ENCODE data around the gene RETREG2.
A peak's percentile ranks its signal among the peaks of the same experiment; 100 is the strongest.

RETREG2 gene

GRCh38 chr2:219214786-219215185, 36.7 kb downstream of the RETREG2 start:
- no peak for DNase-seq (ENCODE audit: low read depth in 2 of 2)

DNA sequence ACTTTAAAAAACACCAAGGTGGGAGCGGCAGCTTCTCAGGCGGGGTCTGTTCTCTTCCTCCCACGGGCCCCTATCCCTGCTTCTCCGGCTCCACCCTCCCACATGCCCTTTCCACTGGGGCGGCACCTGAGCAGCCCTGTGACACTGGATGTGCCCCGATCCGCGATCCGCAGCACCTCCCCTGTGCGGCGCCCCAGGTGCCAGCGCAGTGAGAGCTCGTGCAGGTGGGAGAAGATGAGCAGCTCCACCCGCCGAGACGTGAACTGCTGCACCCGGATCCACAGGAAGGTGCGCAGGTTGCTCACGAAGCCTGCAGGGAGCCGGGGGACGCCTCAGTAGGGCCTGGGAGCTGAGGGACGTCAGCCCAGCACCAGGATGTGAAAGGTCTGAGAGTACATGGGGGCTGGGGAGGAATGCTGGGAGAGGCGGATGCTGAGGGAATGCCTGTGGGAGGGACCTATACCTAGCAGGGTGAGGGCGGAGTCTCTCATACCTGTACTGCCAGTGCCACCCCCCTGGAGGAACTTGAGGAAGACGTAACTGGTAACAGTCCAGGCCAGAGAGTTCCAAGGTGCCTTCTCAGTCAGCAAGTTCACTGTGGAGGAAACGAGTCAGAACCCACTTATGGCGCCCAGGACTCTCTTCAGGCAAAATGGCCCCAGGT, 37.9 kb downstream of the RETREG2 start:
- DNase-seq (ENCODE audit: low read depth in 2 of 2), result no peak

GRCh38 chr2:219216535-219216915, 38.5 kb downstream of the RETREG2 start:
- DNase-seq (ENCODE audit: low read depth in 2 of 2), result no peak

DNA sequence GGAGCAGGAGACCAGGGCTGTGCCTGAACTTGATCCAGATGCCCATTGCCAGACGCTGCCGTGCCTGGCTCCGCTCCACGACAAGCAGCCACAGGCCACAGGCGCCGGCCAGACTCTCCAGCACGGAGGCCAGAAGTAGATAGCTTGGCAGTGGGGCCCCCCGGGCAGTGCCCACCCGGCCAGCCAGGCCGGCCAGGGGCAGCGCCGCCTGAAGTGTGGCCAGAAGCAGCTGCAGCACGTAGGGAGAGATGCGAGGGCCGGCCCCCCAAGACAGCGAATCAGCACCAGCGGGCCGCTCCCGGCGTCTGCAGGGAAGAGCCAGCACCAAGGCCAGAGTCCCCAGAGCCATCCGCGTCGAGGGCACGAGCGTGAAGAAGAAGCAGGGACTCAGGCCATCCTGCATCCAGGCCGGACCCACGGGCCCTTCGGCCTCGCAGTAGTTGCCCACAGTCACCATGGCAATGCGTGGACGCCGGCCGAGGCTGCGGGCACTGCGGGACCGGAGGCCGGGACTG, 40.2 kb downstream of the RETREG2 start:
- DNase-seq (ENCODE audit: low read depth in 2 of 2), result no peak

DNA sequence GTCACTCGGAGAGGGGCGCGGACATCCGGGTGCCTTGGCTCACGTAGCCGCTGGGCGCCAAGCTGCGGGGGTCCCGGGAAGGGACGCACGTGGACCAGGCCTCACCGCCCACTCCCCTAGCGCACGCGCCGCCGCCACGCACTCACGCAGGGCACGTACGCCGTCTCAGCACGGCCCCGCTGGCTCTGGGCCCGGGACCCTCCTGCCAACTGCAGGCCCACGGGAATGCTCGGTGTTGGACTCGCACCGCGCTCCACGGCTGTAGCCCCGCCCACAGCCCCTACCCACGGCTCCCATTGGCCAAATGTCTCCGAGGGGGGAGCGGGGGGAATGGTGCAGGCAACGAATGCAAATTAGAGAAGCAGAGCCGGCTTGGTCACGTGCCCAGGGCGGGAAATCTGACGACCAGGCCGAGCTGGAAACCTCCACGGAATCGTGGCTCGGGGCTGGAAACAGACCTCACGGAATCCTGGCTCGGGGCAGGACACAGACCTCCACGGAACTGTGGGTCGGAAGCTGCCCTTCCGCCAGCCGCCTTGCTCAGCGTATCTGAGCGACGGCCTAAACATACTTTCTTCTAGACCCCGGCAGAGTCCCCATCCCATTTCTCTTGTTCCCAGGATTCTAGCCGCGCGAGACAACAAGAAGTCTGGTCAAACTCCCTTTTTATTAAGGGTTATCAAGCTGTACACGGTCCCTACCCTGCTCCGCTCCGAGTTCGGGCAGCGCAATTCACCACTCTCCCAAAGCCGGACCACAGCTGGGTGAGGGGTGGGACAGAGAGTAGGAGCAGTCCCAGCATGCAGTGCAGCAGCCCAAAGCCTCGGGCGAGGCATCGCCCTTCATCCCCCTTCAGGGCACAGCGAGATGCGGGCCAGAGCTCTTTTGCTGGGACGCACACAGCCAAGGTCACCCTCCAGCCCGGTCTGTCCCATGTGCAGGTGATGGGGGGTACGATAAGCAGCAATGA, 40.9 kb downstream of the RETREG2 start, which contains the start of gene ABCB6:
Gene ABCB6, minus strand, starts transcription at position 227 of the 970 bp plus-strand sequence. CDS start 285 bp downstream, outside the sequence.
- DNase-seq (ENCODE audit: low read depth in 2 of 2), result peak; percentile 83 to 87

GRCh38 chr2:219219784-219220532, 41.9 kb downstream of the RETREG2 start:
- no peak for DNase-seq (ENCODE audit: low read depth in 2 of 2)

GRCh38 chr2:219220652-219221402, 42.8 kb downstream of the RETREG2 start:
- DNase-seq (ENCODE audit: low read depth in 2 of 2), result no peak

DNA sequence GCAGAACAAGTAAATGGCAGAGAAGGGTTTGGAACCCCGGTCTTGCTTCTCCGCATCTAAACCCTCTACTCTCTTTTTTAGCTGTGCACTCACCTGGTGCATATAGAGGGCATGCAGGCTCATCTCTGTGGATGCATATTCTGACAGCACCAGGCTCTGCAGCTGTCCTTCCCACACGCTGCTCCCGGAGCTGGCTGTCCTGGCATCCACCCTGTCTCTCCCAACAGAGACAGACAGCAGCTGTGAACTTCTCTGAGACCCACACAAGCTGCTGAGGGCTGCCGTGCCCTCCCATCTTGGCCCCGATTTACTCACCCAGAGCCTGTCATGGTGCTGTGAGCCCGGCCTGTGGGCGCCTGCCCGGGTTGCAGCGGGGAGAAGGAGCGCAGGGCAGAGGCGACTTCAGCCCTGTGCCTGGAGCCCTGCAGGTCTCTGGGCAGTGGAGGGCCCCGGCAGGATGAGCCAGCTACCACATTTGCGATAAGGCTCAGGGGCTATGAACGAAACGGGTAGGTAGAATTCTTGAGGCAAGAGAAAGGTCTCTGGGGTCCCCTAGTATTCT, 44.0 kb downstream of the RETREG2 start:
- no peak for DNase-seq (ENCODE audit: low read depth in 2 of 2)

DNA sequence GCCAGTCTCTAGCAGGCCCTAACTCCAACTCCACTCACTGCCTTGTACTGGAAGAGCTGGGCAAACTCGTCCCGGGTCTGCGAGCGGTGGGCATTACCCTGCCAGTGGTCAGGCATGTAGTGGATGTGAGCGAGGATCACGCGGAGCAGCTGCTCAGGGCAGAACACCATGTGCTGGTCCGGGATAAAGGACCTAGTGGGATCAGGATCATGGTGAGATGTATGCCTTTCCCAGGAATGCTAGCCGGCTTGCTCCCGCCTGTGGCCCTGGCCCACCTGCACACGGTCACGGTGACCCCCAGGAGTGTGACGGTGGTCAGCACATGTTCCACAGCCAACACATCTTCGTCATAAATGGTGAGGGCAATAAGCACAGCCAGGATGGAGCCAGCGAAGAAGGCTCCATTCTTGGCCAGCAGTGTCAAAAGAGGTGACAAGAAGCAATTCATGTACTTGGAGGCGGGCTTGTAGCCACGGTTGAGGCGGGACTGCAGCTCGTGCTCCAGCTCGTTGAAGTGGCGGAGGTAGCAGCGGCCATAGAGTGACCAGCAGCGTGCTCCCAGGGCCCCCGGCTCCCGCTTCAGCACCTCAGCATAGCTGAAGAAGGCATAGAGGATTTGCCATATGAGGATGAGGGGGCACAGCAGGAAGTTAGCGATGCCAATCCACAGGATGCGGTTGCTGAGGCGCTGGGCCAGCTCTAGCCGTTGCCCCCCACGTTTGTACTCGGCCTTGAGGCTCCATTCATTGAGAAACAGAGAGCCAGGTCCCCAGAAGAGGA, 45.9 kb downstream of the RETREG2 start:
- DNase-seq (ENCODE audit: low read depth in 2 of 2), result no peak

- no peak for DNase-seq (ENCODE audit: low read depth in 2 of 2)
These were observed 47.3 kb downstream of the RETREG2 start for GRCh38 chr2:219225350-219225749.

- DNase-seq (ENCODE audit: low read depth in 2 of 2), result no peak
These were observed 50.2 kb downstream of the RETREG2 start for GRCh38 chr2:219228041-219228910.

GRCh38 chr2:219228911-219229304, 50.8 kb downstream of the RETREG2 start:
- no peak for DNase-seq (ENCODE audit: low read depth in 2 of 2)

DNA sequence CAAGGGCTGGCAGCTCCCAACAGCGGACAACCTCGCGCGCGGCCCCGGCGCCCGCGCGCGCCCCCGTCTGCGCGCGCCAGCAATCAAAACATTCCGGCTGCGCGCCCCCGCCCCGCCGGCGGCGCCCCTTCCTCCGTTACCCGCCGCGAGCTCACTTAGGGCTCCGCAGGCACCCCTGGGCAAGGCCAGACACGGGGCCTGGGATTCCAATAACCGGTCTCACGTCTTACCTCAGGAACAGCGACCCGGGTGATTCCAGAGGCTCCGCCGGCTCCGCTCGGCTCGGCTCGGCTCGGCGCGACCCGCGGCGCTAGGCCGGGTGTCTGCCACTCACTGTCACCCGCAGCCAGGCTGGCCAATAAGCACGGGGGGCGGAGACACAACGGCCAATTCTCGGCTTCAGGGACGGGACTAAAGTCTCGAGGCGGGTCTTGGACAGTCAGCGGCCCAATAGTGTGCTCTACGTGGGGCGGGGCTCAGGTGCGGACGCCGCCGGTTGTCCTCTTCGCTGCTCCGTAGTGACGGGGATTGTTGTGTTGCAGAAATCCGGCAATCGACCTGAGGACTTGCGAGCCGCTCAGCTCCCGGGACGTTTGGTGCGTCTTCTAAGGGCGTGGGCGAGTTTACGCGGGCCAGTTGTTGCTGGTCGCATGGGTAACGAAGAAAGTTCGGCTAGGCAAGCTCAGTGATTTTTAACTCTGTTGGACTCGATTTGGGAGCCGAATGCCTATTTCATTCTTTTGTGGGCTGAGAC, 51.4 kb downstream of the RETREG2 start, which contains the start of the genes ANKZF1 and ATG9A:
Gene ANKZF1, plus strand, starts transcription at position 502 of the 754 bp plus-strand sequence. CDS start 452 bp downstream, outside the sequence.
Gene ATG9A, minus strand, starts transcription at position 332 of the 754 bp plus-strand sequence. CDS start 1,612 bp downstream, outside the sequence.
- peak; percentile 92 to 95 for DNase-seq (ENCODE audit: low read depth in 2 of 2)

GRCh38 chr2:219230059-219230540, 52.0 kb downstream of the RETREG2 start:
- peak in 1 of 2 donors; percentile 30 for DNase-seq (ENCODE audit: low read depth in 2 of 2)

DNA sequence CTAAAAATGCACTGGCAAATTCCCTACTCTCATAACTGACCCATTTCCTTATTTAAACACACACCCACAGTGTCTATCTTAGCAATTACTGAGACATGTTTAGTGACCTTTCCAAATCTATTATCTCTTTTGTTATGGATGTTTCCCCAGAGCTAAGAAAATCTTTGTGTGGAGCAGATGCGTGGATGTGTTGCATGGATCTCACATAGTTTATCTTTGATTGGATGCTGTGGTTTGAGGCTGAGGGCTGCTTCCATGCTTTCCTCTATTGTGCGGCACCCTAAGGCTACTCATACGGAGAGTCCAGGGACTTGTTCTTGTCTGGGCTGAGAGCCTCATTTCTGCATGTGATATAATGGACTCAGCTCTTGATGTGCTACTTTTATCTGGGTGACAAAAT, 56.3 kb downstream of the RETREG2 start:
- no peak for DNase-seq (ENCODE audit: low read depth in 2 of 2)

Measured in stimulated activated CD4-positive, alpha-beta T cell treated with anti-CD3 and anti-CD28 coated beads, Interleukin-1b, Interleukin-23, amount 100 ng/mL, for 4 hours (primary cell).